PC-3 (cell line): ENCODE measurements around the gene LAG3. TPM values are rescaled to one million over a fixed set of nuclear protein-coding genes. Genes with fewer than 3 reads are reported as not detected.

Experiments
- ATAC-seq: fragments of 200-7000 bp; cut with Tn5 transposase; 2 replicates; pipeline ENCODE4 v1.9.1; 2020; ENCODE audit warnings: mild to moderate bottlenecking, moderate library complexity
- BruUV-seq: library from RNA; stranded (reverse); fragments of 400-500 nt; replicated peaks from 2 replicates; lab custom pipeline; 2021; lab: Mats Ljungman, UMichigan
- CTCF ChIA-PET: fragments of 300-600 bp; sonication (Branson Sonifier 250); formaldehyde crosslinking; loops from one replicate; lab custom pipeline; 2022; ENCODE audit warnings: antibody characterized with exemption; lab: Charles Lee
- POLR2A ChIA-PET: fragments of 300-600 bp; sonication (Branson Sonifier 250); formaldehyde crosslinking; loops from one replicate; lab custom pipeline; 2022; ENCODE audit warnings: antibody characterized with exemption; ENCODE audit not compliant: unreplicated experiment; lab: Charles Lee
- DNase-seq: peaks from one replicate; pipeline ENCODE4 v3.0.0-alpha.2; 2015
- H2AFZ ChIP-seq: fragments of 300-600 bp; sonication (generic); 2 replicates; pipeline ENCODE4 v1.6.0; 2016; ENCODE audit warnings: antibody characterized with exemption, low read length
- H3F3A ChIP-seq: fragments of 300-600 bp; sonication (generic); one replicate; pipeline ENCODE4 v1.6.0; 2017; ENCODE audit warnings: antibody characterized with exemption, low read length, control low read depth, mild to moderate bottlenecking; ENCODE audit not compliant: unreplicated experiment
- H3K27ac ChIP-seq: fragments of 300-600 bp; sonication (generic); 2 replicates; pipeline ENCODE4 v1.5.1; 2016; ENCODE audit warnings: mild to moderate bottlenecking, low read length
- H3K27me3 ChIP-seq: fragments of 300-600 bp; sonication (generic); 2 replicates; pipeline ENCODE4 v1.6.1; 2016; ENCODE audit warnings: low read length, mixed read lengths
- H3K36me3 ChIP-seq: fragments of 300-600 bp; sonication (generic); 2 replicates; pipeline ENCODE4 v1.6.1; 2016; ENCODE audit warnings: low read depth, mixed run types, low read length, mixed read lengths
- H3K4me1 ChIP-seq: fragments of 300-600 bp; sonication (generic); 2 replicates; pipeline ENCODE4 v1.5.1; 2016; ENCODE audit warnings: low read length; ENCODE audit not compliant: insufficient read depth
- H3K4me2 ChIP-seq: fragments of 300-600 bp; sonication (generic); 2 replicates; pipeline ENCODE4 v1.6.0; 2016; ENCODE audit warnings: low read length
- H3K4me3 ChIP-seq: fragments of 300-600 bp; sonication (generic); 2 replicates; pipeline ENCODE4 v1.5.1; 2016; ENCODE audit warnings: mild to moderate bottlenecking, low read length, mixed read lengths
- H3K79me2 ChIP-seq: fragments of 300-600 bp; sonication (generic); 2 replicates; pipeline ENCODE4 v1.6.1; 2017; ENCODE audit warnings: low read length, mixed read lengths
- H3K9ac ChIP-seq: fragments of 300-600 bp; sonication (generic); 2 replicates; pipeline ENCODE4 v1.6.0; 2016; ENCODE audit warnings: mild to moderate bottlenecking, low read length
- H3K9me2 ChIP-seq: fragments of 300-600 bp; sonication (generic); replicated peaks from 2 replicates; pipeline ENCODE4 v1.6.1; 2016; ENCODE audit warnings: mixed run types, low read length, mixed read lengths
- H3K9me3 ChIP-seq: fragments of 300-600 bp; sonication (generic); 2 replicates; pipeline ENCODE4 v1.6.1; 2016; ENCODE audit warnings: low read length, mixed read lengths
- H4K20me1 ChIP-seq: fragments of 300-600 bp; sonication (generic); 2 replicates; pipeline ENCODE4 v1.6.1; 2016; ENCODE audit warnings: low read length, mixed read lengths
- CTCF ChIP-seq: fragments of 300-600 bp; sonication (generic); conservative IDR thresholded peaks from 2 replicates; pipeline ENCODE4 v1.5.1; 2017; ENCODE audit warnings: antibody characterized with exemption, low read depth, mild to moderate bottlenecking, low read length
- EZH2 ChIP-seq: fragments of 300-600 bp; sonication (generic); IDR thresholded peaks from one replicate; pipeline ENCODE4 v1.6.1; 2017; ENCODE audit warnings: antibody characterized with exemption, mild to moderate bottlenecking, low read length; ENCODE audit not compliant: unreplicated experiment
- EZH2phosphoT487 ChIP-seq: fragments of 300-600 bp; sonication (generic); IDR thresholded peaks from 2 replicates; pipeline ENCODE4 v1.6.1; 2018; ENCODE audit warnings: mild to moderate bottlenecking, antibody characterized with exemption, low read length, borderline replicate concordance
- intact Hi-C: fragments of 100-400 bp; cut with micrococcal nuclease; formaldehyde crosslinking; loops from 2 replicates; pipeline ENCODE4 v1.9.0; 2023
- total RNA-seq: library from RNA; depleted of rRNA; stranded (reverse); fragments of >200 nt; gene quantifications from 2 replicates; pipeline ENCODE4 v1.2.3, GENCODE V29; 2014

LAG3 gene
- total RNA-seq, 1 experiment from 2014 or later = 0.58 TPM

- intact Hi-C loops = no loop called here
- POLR2A ChIA-PET = no interaction called here
- no peak for ATAC-seq
- H3K4me2 ChIP-seq = no peak overlapping the region
- peaks cover 4% of the 10 kb centered on the region; the same call in 1 of the 2 replicates for H3K4me1 ChIP-seq
- H3K9ac ChIP-seq = no peak overlapping the region
- no peaks in the 10 kb centered on the region for H3K9me2 ChIP-seq
- no peaks in the 10 kb centered on the region for H4K20me1 ChIP-seq
- H3K9me3 ChIP-seq = no peaks in the 10 kb centered on the region
- DNase-seq = no peak
- H3K27me3 ChIP-seq = no peaks in the 10 kb centered on the region
- no peaks in the 10 kb centered on the region for H3K79me2 ChIP-seq
- TF ChIP-seq CTCF = no peak
- TF ChIP-seq EZH2 = no peak
- TF ChIP-seq EZH2phosphoT487 = no peak
- no TSS peak for BruUV-seq
- H3K27ac ChIP-seq = no peak overlapping the region
- H3F3A ChIP-seq = no peaks in the 10 kb centered on the region
- no peak overlapping the region for H3K4me3 ChIP-seq
- H3K36me3 ChIP-seq = no peaks in the 10 kb centered on the region
- CTCF ChIA-PET = no interaction called here
- no peak overlapping the region for H2AFZ ChIP-seq
Observed at GRCh38 chr12:6782850-6783566, 10.7 kb downstream of the LAG3 start.

GRCh38 chr12:6783828-6784227 is 11.5 kb downstream of the LAG3 start:
- no peak overlapping the region for H3K4me2 ChIP-seq
- TF ChIP-seq CTCF (no peak), EZH2phosphoT487 (no peak), EZH2 (no peak)
- H3K9ac ChIP-seq = no peak overlapping the region
- BruUV-seq = no TSS peak
- ChIA-PET POLR2A (no interaction called here), CTCF (no interaction called here)
- H3K36me3 ChIP-seq = no peaks in the 10 kb centered on the region
- no peaks in the 10 kb centered on the region for H3K9me3 ChIP-seq
- no peaks in the 10 kb centered on the region for H3K9me2 ChIP-seq
- H3F3A ChIP-seq = no peaks in the 10 kb centered on the region
- no peaks in the 10 kb centered on the region for H4K20me1 ChIP-seq
- no peaks in the 10 kb centered on the region for H3K4me1 ChIP-seq
- no peak overlapping the region for H2AFZ ChIP-seq
- ATAC-seq (no peak), DNase-seq (no peak)
- no peaks in the 10 kb centered on the region for H3K79me2 ChIP-seq
- H3K27ac ChIP-seq = no peak overlapping the region
- intact Hi-C loops = no loop called here
- H3K4me3 ChIP-seq = no peak overlapping the region
- H3K27me3 ChIP-seq = no peaks in the 10 kb centered on the region

GRCh38 chr12:6784296-6784695 is 12.0 kb downstream of the LAG3 start:
- no peaks in the 10 kb centered on the region for H3K9me3 ChIP-seq
- DNase-seq (no peak), ATAC-seq (no peak)
- H3F3A ChIP-seq = no peaks in the 10 kb centered on the region
- TF ChIP-seq EZH2phosphoT487 = no peak
- TF ChIP-seq EZH2 = no peak
- TF ChIP-seq CTCF = no peak
- no peaks in the 10 kb centered on the region for H3K9me2 ChIP-seq
- CTCF ChIA-PET = no interaction called here
- no peak overlapping the region for H3K9ac ChIP-seq
- H3K36me3 ChIP-seq = no peaks in the 10 kb centered on the region
- POLR2A ChIA-PET = no interaction called here
- no peaks in the 10 kb centered on the region for H3K79me2 ChIP-seq
- H4K20me1 ChIP-seq = no peaks in the 10 kb centered on the region
- H3K4me3 ChIP-seq = no peak overlapping the region
- intact Hi-C loops = no loop called here
- H3K27ac ChIP-seq = no peak overlapping the region
- no peaks in the 10 kb centered on the region for H3K4me1 ChIP-seq
- no peak overlapping the region for H2AFZ ChIP-seq
- H3K27me3 ChIP-seq = no peaks in the 10 kb centered on the region
- no TSS peak for BruUV-seq
- H3K4me2 ChIP-seq = no peak overlapping the region
